CD4-positive, alpha-beta T cell treated with Interleukin-12 subunit alpha and Interleukin-12 subunit beta, for 1 hour (primary cell): ENCODE results near the gene COX18.
A peak's percentile ranks its signal among the peaks of the same experiment; 100 is the strongest.

ENCODE experiments used
- DNase-seq: peaks from one replicate; pipeline ENCODE4 v3.0.0-alpha.2; 2020

COX18 gene

GRCh38 chr4:73051625-73052024 is 17.9 kb downstream of the COX18 start:
- DNase-seq: no peak

GRCh38 chr4:73045879-73046278 is 23.6 kb downstream of the COX18 start:
- no peak for DNase-seq

- no peak for DNase-seq
These were observed 32.5 kb downstream of the COX18 start for GRCh38 chr4:73037057-73037456.

- DNase-seq: no peak
These were observed 33.4 kb downstream of the COX18 start for GRCh38 chr4:73036123-73036522.

GRCh38 chr4:73034896-73035295 is 34.6 kb downstream of the COX18 start:
- no peak for DNase-seq

GRCh38 chr4:73028621-73029020 is 40.9 kb downstream of the COX18 start:
- DNase-seq: no peak

- no peak for DNase-seq
These were observed 47.9 kb downstream of the COX18 start for GRCh38 chr4:73021634-73022033.

- peak; percentile 41 for DNase-seq
These were observed 50.0 kb downstream of the COX18 start for GRCh38 chr4:73019462-73020047.

- no peak for DNase-seq
These were observed 50.9 kb downstream of the COX18 start for GRCh38 chr4:73018595-73018994.

GRCh38 chr4:73013310-73013709 is 56.2 kb downstream of the COX18 start:
- DNase-seq: no peak

GRCh38 chr4:73012673-73013072 is 56.8 kb downstream of the COX18 start:
- no peak for DNase-seq

GRCh38 chr4:73011629-73011985 is 57.9 kb downstream of the COX18 start:
- no peak for DNase-seq

- no peak for DNase-seq
These were observed 58.5 kb downstream of the COX18 start for GRCh38 chr4:73010789-73011628.

- no peak for DNase-seq
These were observed 61.9 kb downstream of the COX18 start for GRCh38 chr4:73007526-73008100.

- no peak for DNase-seq
These were observed 63.1 kb downstream of the COX18 start for GRCh38 chr4:73006286-73006990.

GRCh38 chr4:73005514-73005913 is 64.0 kb downstream of the COX18 start:
- no peak for DNase-seq
